NCI-H2196 treated with DMSO at 0.1 percent for 48 hours (cell line): Measurements from ENCODE around the gene GPC3.
A peak's percentile ranks its signal among the peaks of the same experiment; 100 is the strongest.
"Not testable (repeated sequence)": the region's sequence is repeated elsewhere in the genome, so short reads cannot be mapped to it uniquely, and the experiment has no call there.

Source experiments
- DNase-seq: peaks from one replicate; lab custom pipeline; 2025; ENCODE audit not compliant: unreplicated experiment; lab: John Stamatoyannopoulos, UW

Gene GPC3

DNA sequence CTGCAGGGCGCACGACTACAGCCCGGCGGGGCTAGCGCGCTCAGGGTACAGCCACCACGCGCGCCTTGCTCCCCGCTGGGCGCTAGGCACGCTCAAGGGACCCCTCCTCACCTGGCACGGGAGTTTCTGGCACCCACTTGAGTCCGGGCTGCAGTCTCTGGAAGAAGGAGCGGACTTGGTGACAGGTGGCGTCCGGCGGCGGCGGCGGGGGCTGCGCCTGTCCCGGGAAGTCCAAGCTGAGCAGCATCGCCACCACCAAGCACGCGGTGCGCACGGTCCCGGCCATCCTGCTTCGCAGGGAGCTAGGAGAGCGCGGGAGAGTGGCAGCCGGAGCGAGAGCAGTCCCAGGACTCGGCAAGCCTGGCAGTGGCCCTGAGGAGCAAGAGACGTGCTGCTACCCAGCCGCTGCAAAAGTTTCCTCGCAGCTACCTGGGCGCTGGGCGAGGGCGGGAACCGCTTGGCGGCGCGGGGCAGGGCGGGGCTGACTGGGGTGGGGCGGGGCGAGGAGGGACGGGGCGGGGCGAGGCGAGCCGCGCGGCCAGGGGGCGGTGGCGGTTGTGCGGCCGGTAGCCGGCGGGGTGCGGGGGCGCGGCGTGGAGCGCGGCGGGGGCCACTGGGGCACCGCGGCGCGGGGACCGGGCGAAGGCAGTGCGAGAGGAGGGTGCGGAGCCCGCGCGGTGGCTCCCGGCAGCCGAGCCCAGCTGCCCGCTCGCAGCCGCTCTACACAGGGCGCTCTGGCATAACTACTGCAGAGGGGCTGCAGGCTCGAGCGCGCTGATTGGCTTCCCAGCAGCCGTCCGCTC lies at the start of gene GPC3:
Gene GPC3, minus strand, starts transcription at position 431 of the 803 bp plus-strand sequence.
- peak; percentile 26 for DNase-seq

DNA sequence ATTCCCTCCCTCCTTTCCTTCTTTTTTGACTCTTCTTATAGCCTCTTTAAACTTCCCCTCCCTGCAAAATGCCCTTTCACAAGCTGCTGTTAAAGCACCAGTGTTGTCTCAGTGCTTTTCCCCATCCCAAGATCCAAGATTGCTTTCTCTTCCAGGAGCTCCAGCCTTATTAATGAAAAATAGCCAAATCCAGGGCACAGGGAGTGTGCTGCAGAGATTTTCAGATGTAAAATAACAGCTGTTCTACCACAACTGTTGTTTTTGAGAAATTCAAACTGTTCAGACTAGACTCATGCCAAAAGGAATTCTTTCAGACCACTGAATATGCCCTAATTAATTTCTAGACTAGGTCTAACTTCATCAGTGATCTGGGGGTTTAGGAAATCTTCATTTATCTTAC lies 47.0 kb upstream of the GPC3 start:
- DNase-seq, result no peak

DNA sequence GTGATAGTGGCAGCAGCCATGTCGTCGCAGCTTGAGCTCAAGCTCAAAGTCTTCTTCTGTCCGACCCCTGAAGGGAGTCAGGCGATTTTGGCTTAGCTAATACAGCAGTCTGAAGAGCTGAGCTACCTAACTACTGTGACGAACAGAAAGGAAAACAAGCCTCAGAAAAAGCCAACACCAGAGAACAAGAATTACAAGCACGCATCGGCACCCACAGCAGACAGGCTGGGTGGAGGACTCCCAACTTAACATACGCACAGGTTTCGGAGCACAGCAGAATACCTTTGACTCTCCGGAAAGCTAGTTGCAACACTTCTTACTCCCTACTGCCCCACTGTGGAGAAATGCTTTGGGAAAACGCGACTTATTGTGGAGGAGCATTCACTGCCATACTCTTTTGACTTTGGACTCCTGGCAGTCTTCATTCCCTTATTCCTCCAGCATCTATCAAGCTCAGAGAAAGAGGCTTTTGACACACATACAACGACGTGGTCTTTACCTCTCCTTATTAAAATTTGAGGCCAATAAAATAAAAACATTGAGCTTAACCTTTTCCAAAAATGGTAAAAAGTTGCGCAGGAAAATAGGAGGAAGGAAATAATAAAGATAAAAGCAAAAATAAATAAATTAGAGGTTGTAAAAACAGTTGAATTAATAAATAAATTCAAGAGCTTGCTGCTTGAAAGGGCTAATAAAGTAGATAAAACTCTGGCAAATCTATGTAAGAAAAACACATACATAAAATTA lies 41.3 kb upstream of the GPC3 start:
- no peak for DNase-seq

DNA sequence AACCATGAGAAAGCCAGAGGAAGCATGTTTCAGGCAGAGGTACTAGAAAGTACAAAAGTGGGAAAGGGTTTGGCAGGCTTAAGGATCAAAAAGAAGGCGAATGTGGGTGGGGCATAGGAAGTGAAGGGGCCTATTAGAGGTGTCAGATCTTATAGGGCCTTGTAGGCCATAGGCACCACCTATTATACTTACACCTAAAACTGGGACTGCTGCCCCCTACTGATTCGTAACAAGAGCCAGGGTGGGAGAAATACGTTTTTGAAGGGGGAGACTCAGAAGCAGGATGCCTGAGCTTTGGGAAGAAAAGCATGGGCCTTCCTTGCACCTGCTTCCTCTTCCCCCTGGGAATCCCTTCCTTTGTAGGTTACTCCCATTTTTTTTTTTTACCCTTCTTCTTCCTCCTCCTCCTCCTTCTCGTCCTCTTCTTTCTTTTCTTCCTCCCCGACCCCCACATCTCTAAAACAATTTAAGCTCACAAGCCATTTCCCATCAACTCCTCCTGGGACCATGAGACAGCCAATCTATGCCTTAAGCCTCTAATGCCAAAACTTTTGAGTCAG lies 40.7 kb upstream of the GPC3 start:
- no peak for DNase-seq

DNA sequence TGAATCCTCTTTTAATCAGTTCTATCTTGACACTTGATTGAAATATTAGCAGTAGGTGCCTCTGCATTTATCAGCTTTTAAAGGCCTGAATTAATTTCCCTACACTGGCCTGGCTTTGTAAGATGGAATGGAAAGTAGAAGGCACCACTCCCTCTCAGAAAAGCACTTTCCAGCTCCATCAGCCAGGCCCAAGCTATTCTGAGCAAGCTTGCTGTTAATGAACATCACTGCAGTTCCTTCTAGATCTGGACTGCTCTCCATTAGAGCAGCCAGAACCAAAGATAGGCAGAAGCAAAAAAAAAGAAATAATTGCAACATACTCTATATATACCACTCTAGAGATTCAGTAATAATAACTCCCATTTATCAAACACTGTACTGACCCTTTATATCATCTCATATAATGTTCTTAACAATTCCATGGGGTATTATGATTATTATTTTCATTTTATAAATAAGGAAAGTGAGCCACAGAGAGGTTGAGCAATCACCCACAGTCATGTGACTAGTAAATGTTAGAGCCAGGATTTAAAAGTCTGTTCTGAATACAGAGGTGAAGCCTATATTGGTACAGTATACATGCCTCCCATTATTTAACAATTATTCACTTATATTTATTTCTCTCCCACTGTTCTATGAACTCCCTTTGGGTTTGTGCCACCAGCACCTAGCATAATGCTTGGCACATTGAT lies 39.4 kb upstream of the GPC3 start:
- DNase-seq, result no peak

DNA sequence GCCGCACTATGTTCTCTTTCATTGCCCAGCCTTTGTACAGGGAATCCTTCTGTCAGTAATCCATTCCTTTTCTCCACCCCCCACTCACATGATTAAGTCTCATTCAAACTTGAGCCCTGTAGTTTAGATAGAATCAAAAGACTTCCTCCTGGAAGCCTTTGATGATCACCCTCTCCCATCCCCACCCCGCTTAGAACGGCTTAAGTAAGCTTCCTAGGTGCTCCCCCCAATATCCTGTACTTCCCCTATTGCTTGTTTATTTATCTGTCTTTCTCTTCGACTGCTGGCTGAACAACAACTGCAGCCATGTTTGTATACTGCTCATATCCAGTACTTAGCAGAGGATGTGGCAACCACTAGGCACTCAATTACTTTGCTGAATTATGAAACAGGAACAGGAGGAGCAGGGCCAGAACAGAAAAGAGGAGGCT lies 38.5 kb upstream of the GPC3 start:
- no peak for DNase-seq

DNA sequence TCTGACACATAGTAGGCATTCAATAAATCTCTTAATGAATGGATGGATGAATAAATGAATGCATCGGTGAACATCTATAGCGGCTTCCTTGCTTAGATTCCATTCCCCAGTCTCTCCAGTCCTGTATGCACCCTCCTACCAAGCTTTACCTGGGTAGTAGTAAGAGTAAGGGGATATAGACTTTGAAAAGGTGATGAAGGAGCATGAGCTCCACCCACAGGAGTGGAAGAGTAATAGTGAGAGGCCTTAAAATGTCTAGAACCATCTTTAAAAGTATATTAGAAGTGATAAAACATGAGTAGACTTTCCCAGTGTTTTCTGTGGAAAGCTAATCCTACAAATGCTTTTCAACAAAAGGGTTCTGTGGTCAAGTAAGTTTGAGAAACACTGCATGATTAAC lies 35.5 kb upstream of the GPC3 start:
- no peak for DNase-seq

DNA sequence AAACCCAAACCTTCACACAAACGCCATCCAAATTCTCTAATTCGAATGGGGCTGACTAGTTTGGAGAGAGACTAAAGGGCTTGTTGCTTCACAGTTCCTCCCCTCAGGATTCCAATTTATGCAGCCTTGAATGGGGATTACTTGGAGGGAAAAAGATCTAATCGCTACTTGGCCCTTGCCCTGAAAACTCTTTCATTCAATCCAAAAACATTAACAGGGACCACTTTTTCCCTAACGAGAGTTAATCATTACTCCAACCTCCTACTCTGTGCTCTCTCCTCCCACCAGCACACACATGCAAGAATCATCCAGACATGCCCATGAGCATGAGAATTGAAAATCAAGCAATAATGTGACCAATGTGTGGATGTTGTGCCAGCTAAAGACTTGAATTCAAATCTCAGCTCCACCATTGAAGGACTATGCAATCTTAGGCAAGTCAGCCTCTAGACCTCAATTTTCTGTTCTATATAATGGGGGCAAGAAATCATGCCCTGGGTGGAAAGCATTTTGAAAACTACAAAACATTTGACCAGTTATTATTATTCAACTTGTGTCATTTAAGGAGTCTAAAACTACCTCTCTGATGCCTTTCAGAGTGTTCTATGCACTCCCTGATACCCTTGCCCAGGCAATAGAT lies 34.3 kb upstream of the GPC3 start:
- DNase-seq, result no peak

DNA sequence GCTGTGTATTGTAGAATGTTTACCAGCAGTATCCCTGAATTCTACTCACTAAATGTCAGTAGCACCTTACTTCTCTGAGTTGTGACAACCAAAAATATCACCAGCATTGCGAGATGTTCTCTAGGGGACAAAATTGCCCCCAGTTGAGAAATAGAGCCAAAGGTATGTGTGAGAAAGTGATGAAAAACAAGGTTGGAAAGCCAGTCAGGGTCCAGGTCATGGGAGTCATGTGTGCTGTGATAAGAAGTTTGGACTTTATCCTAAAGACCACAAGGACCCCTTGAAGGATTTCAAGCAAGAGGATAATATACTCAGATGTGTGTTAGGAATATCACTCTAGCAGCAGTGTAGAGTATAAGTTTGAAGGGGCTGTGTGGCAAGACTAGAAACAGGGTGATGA lies 30.9 kb upstream of the GPC3 start:
- DNase-seq, result not testable (repeated sequence)

DNA sequence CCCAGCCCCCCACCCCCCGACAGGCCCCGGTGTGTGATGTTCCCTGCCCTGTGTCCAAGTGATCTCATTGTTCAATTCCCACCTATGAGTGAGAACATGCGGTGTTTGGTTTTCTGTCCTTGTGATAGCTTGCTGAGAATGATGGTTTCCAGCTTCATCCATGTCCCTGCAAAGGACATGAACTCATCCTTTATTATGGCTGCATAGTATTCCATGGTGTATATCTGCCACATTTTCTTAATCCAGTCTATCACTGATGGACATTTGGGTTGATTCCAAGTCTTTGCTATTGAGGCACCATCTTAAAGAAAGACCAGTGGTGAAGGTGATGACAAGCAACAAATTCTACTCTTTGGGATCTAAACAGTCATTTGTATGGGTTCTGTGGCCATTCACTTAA lies 30.1 kb upstream of the GPC3 start:
- not testable (repeated sequence) for DNase-seq

DNA sequence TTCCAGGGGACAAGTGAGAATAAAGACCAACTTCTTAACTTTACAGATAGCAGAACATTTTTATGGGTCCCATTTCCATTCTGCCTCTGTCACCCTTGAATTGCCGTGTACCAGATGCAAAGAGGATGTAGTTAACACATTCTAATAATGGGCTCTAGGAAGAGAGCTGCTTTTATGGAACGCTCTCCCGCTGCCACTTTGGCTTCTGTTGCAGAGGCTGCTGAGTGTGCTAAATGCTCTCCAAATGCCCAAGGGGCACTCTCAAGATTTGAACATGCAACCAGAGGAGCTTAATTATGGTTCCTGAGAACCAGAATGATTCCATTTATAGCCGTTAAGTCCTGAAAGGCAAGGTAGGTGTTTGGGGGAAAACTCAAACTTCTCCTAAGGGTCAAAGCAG lies 28.1 kb upstream of the GPC3 start:
- no peak for DNase-seq

DNA sequence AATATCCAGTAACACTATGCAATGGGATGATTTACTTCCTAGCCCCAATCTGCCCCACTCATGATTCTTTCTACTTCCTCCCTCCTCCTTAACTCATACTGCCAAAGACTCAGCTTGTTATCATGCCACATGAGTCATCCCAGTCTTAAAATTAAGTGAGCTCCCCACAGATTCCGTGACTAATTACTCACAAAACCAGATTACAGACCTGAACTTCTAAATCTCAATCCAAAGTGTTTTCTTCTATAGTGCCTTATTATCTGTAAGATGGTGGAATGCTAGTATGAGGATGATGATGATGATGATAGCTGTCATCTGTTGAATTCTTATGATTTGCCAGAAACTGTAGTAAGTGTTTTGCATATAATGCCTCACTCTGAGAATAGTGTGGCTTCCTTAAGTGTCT lies 27.7 kb upstream of the GPC3 start:
- DNase-seq, result no peak

DNA sequence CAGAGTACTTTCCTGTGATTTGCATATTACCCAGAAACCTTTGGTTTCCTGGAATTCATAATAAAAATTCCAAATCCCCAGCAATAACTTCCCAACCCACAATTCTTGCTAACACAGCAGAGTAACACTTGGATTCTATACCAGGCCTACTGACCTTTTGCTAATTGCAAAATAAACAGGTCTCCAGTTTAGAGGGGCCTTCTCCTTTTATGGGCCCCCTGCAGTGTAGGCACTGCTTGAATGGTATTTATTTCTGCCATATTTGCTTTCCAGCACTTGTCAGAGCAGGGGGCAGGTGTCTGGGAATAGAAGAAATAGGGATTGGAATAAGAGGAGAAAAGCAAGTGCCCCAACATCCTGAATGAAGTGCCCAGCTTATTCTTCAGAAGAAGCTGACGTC lies 25.3 kb upstream of the GPC3 start:
- DNase-seq, result no peak

DNA sequence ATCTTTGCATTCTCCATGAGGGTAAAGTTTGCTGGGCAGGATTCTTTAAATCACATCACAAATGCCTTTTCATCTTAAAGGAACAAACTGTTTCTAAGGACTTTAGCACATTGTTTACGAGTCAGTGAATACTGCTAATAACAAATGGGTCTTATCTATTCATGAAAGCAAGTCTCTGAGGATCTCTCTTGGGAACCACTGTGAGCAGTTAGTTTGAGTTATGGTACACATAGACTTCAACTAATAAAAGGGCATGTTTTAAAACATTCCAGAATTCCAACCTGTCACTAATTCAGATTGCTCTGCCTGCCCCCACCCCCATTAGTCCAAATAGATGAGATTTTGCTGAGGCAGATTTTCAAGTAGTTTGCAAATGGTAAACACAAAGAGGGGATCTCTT lies 22.3 kb upstream of the GPC3 start:
- no peak for DNase-seq

DNA sequence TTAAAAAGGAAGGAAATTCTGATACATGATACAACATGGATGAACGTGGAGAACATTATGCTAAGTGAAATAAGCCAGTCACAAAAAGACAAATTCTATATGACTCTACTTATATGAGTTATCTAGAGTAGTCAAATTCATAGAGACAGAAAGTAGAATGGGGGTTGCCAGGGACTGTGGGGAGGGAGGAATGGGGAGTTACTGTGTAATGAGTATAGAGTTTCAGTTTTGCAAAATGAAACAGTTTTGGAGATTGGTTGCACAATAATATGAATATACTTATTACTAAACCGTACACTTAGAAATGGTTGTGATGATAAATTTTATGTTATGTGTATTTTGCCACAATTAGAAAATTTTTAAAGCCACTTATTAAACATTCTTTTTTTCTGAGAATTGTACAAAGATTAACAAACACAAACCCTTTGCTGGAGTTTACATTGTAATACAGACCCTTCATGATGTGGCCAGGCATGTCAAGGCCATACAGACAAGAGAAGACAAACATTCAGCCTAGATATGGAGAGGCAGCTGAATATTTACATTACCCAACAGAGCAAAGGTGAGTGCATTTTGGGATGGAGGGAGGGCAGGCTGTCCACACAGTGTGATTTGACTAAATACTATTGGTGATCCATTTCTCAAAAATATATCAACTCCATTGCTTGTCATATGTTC lies 21.2 kb upstream of the GPC3 start:
- no peak for DNase-seq

DNA sequence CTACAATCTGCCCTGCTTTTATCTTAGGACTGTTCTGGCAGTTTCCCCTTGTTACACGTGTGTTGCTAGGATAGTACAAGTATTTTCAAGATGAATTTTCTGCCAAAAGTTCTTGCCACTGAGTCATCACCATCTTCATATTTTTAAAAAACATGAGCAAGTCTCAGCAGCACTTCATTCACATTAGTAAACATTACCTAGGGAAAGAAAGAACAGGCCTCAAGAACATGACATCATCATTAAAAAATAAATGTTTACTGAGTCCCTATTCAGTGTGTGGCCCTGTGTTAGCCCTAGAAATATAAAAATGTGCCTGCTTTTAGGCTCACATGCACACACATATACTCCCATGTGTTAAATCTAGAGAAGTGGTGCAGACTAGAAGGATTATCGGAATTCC lies 18.7 kb upstream of the GPC3 start:
- no peak for DNase-seq

DNA sequence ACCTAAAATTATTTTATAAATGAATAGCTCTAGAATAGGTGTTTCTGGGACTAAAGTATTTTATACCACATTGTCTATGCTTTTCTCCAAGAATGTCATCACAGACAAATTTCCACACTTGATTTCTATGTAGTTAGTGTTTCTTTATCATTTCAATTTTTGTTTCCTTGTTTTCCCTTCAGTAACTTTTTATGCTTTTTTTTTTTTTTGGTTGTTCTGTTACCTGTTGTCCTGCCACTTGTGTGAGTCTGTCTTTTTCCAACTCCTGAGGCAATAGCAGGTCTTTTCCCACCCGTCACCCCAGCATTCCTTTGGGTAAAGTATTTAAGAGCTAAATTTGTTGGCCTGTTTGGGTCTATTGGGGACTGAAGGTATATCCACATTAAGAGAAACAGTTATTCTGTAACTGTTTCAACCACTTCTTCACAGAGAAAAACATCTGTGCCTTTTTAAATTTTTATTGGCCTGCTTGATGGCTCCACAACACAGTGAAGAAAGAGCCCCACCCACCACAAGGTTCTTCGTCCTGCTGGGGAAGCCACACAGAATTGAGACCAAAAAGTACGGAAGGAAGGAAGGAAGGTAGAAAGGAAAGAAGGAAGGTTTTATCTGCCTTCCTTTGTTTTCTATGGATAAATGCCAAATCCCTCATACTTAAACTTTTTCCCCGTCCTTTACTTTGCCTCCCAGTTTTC lies 17.7 kb upstream of the GPC3 start:
- DNase-seq, result no peak

DNA sequence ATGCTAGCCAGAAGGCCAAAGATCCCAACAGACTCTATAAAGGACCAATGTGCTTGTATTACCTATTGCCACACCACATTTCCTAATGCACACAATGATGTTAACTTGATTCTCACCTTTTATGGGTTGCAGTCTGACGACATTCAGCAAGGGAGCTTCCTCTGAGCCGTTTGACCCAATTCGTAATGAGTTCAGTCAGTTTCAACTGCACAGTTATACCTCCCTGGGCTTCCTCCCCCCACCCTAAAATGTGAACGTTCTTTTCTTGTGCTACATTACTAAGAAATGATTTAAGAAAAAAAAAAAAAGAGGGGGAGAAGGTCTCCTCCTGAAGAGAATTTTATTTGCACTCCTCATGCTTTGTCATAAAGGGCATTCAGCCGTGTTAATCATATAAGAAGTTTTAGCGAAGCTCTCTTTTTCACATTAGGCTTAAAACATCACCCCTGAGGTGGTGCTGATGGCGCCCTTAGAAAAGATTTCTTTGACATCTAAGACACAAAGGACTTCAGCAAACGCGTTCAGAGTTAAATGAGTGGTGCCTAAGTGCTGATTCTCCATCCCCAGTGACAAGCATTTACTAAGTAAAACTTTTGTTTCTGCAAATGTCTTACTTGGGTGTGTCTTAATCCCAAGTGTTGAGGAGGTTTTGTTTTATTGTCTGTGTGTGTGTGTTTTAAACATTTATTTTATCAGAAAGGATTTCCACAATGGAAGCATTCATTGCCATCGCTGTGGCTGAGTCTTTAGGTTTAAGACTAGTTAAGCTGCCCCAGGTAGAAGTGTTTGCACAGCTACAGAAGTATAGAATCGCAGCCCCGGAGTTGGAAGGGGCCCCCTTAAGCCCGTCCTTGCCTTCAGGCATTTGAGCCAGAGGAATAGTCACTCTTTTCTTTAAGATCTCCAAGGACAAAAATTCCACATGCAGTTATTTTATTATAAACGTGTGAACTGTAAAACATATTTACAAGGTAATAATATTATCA lies 15.2 kb upstream of the GPC3 start:
- DNase-seq, result no peak
